Measurements from ENCODE around the gene NEDD4L. TPM values are rescaled to one million over a fixed set of nuclear protein-coding genes. Genes with fewer than 3 reads are reported as not detected.

NEDD4L gene
- total and polyA plus RNA-seq, 8 donors = 88.0 to 159 (median 95.2) TPM

DNA sequence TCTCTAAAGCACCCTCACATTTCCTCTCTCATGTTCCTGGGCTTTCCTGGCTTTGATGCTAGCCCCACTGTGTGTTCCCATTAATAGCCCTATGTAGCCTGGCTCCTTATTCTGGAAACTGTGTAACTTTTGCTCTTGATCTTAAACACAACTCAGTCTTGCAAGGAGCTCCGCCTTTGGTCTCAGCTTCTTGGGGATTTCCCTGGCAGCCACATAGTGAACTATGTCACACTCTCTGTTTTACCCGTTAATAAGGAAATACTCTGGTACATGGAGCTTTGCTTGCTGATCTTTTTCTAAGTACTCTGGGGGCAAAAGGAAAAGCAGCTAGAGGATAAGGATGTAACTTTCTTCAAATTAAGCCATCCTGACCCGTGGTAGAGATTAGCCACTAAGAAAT, 259.3 kb downstream of the NEDD4L start:
- peak; percentile 61 for ATAC-seq
- DNase-seq = no peak

DNA sequence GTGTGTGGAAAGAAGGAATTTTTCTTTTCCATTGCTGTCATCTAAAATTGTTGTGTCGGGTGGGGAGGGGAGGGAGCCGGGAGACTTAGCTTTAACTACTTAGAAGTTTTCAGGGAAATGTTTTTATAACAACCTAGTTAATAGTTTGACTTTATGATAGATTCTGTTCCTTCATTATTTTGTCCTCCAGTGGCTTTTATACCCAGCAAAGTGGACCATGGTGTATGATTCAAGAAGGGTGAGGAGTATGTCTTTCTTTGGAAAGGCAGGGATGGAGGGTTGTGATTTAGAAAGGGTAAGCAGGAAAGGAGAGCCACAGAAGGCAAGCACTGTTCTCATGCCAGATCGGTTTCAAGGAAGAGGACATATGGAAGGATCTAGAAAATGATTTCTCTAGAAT, 261.8 kb downstream of the NEDD4L start:
- no peaks in the 10 kb centered on the region for H3K36me3 ChIP-seq
- no peak overlapping the region for H3K27ac ChIP-seq
- no peak for TF ChIP-seq CTCF (IDR thresholded peaks at IDR 0.05)
- DNase-seq (no peak), ATAC-seq (no peak)
- no peaks in the 10 kb centered on the region for H3K27me3 ChIP-seq
- intact Hi-C loops (cut with DNase I) = no loop called here
- no peak overlapping the region for H3K4me3 ChIP-seq
- H3K9me3 ChIP-seq = peaks cover 0 to 16% of the 10 kb centered on the region in 2 donors
- H3K4me1 ChIP-seq = peaks cover 9 to 12% of the 10 kb centered on the region in 2 donors

More for the DNA sequence above, 259.3 kb downstream of the NEDD4L start:
- Histone ChIP-seq H3K9me3 (peaks cover 0 to 16% of the 10 kb centered on the region in 2 donors), H3K27me3 (no peaks in the 10 kb centered on the region), H3K4me1 (peaks cover 0 to 9% of the 10 kb centered on the region in 2 donors), H3K27ac (no peak overlapping the region), H3K4me3 (no peak overlapping the region), H3K36me3 (no peaks in the 10 kb centered on the region)
- TF ChIP-seq CTCF (IDR thresholded peaks at IDR 0.05) = no peak
- intact Hi-C loops (cut with DNase I) = no loop called here

DNA sequence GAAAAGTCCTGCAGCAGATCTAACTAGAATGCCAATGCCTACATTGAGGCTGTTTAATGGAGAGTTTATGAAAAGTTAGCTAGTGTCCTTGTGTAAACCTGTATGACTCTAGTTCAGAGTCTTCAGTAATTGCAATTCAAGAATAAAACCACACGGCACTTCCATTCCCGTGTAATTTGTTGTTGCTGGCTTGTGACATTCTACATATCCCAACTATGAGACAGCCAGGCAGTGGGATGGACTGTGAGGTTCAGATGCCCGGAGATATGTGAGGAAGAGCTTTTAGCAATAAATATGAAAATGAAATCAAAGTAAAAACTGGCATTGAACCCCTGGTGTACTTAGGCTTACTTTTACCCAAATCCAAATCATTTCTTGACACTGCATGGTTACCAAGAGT, 263.4 kb downstream of the NEDD4L start:
- intact Hi-C loops (cut with DNase I) = no loop called here
- DNase-seq = no peak
- Histone ChIP-seq H3K4me1 (peaks cover 13 to 16% of the 10 kb centered on the region in 2 donors), H3K27ac (no peak overlapping the region), H3K4me3 (no peak overlapping the region), H3K9me3 (peaks cover 0 to 16% of the 10 kb centered on the region in 2 donors), H3K27me3 (no peaks in the 10 kb centered on the region), H3K36me3 (no peaks in the 10 kb centered on the region)
- TF ChIP-seq CTCF (IDR thresholded peaks at IDR 0.05) = no peak
- ATAC-seq = no peak

GRCh38 chr18:58308463-58308862, 264.4 kb downstream of the NEDD4L start:
- ATAC-seq = no peak
- H3K9me3 ChIP-seq = peaks cover 0 to 16% of the 10 kb centered on the region in 2 donors
- H3K27ac ChIP-seq = no peak overlapping the region
- no peaks in the 10 kb centered on the region for H3K36me3 ChIP-seq
- no peak for DNase-seq
- H3K4me1 ChIP-seq = peaks cover 16% of the 10 kb centered on the region in 2 donors
- H3K27me3 ChIP-seq = no peaks in the 10 kb centered on the region
- H3K4me3 ChIP-seq = no peak overlapping the region
- intact Hi-C loops (cut with DNase I) = no loop called here
- no peak for TF ChIP-seq CTCF (IDR thresholded peaks at IDR 0.05)

DNA sequence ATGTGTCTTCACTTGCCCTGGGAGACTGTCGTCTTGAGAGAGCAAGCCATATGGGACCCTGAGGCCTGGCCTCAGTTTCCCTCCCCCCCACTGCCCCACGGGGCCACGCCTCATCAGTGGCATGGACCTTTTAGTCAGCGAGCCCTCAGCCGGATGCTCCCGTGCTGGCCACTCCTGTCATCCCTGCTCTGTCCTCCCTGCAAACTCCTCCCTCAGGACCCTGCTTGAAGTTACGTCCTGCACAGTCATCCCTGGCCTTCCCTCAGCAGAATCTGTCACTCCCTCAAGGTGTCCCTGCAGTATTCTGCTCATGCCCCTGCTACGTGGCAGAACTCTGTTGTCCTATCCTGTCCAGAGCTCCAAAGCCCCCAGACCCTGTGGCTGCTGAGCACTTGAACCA, 265.1 kb downstream of the NEDD4L start:
- H3K27me3 ChIP-seq = no peaks in the 10 kb centered on the region
- H3K36me3 ChIP-seq = no peaks in the 10 kb centered on the region
- H3K9me3 ChIP-seq = peaks cover 0 to 16% of the 10 kb centered on the region in 2 donors
- TF ChIP-seq CTCF (IDR thresholded peaks at IDR 0.05) = no peak
- peak overlapping the region in 1 of 2 donors; percentile 42 for H3K27ac ChIP-seq
- intact Hi-C loops (cut with DNase I) = no loop called here
- ATAC-seq (no peak), DNase-seq (no peak)
- no peak overlapping the region for H3K4me3 ChIP-seq
- H3K4me1 ChIP-seq = peaks cover 18 to 22% of the 10 kb centered on the region in 2 donors

Measured in left lung (tissue), 10 donors.